ENCODE results near the gene SLC25A43.
"Not testable (repeated sequence)": the region's sequence is repeated elsewhere in the genome, so short reads cannot be mapped to it uniquely, and the experiment has no call there.

SLC25A43 gene

DNA sequence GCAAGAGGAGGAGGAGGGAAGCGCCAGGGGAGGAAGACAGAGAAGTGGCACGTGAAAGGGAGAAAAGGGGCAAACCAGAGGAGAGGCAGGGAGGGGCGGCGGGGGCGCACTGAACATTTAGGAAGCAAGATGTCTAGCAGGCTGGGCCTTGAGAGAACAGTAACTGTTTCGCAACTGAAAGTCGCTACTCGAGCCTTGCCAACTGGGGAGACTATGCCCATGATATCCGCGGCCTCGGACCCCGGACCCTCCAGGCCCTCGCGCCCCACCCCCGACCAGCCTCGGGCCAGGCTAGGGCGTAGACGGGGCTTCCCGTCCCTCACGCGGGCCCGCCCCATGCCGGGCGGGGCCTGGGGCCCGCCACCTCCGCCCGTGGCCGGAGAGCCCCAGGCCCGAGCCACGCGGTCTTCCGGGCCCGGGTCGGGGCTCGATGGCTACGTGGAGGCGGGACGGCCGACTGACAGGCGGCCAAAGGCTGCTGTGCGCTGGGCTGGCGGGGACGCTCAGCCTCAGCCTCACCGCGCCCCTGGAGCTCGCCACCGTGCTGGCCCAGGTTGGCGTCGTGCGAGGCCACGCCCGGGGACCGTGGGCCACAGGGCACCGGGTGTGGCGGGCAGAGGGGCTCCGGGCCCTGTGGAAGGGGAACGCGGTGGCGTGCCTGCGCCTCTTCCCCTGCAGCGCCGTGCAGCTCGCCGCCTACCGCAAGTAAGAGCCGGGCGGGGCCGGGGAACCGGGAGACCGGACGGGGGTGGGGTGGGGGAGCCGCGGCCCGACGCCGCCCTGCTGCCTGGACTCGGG is at the start of gene SLC25A43:
TSS of gene SLC25A43 (plus strand) at position 363 of the 798 bp plus-strand sequence. CDS start at position 431, 68 bp downstream.
- no peak for DNase-seq (ENCODE audit: low spot score)

DNA sequence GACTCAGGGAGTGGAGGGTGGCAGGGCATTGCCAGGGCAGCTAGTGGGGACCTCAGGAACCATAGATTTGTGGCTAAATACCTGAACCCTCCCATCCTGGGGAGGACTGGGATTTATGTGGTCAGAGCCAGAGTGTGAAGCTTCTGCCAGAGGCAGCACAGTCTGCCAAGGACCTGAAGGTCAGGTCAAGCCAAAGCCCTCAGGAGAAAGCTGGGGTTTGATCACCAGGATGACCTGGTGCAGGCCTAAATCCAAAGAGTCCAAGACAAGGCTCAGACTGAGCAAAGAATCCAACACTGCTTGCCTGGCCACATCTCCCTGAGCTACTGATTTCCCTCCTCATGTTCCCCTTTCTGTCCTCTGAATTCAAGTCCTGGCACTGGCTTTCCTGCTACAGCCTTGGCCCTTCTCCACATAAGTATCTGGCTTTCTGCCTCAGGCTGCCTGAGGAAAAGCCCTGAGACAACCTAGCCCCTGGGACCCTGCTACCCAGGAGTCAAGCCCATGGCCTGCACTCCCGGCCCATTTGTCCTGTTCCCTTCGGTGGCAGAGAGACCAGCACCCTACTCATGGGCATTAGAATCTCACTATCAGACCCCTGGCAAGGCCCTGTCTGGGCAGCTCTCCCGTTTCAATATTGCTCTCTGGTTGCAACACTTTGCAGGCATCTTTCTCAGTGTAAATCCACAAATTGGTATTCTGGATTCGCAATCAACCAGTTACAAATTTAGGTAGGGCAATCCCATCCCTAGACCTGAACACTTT is 39.3 kb upstream of the SLC25A43 start:
- no peak for DNase-seq (ENCODE audit: low spot score)

DNA sequence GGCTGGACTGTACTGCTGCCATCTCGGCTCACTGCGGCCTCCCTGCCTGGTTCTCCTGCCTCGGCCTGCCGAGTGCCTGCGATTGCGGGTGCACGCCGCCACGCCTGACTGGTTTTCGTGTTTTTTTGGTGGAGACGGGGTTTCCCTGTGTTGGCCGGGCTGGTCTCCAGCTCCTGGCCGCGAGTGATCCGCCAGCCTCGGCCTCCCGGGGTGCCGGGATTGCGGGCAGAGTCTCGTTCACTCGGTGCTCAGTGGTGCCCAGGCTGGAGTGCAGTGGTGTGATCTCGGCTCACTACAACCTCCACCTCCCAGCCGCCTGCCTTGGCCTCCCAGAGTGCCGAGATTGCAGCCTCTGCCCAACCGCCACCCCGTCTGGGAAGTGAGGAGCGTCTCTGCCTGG is 37.7 kb upstream of the SLC25A43 start:
- DNase-seq (ENCODE audit: low spot score) = not testable (repeated sequence)

DNA sequence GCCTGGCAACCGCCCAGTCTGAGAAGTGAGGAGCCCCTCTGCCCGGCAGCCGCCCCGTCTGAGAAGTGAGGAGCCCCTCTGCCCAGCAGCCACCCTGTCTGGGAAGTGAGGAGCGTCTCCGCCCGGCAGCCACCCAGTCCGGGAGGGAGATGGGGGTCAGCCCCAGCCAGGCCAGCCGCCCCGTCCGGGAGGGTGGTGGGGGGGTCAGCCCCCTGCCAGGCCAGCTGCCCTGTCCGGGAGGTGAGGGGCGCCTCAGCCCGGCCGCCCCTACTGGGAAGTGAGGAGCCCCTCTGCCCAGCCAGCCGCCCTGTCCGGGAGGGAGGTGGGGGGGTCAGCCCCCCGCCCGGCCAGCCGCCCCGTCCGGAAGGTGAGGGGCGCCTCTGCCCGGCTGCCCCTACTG is 37.1 kb upstream of the SLC25A43 start:
- DNase-seq (ENCODE audit: low spot score) = not testable (repeated sequence)

DNA sequence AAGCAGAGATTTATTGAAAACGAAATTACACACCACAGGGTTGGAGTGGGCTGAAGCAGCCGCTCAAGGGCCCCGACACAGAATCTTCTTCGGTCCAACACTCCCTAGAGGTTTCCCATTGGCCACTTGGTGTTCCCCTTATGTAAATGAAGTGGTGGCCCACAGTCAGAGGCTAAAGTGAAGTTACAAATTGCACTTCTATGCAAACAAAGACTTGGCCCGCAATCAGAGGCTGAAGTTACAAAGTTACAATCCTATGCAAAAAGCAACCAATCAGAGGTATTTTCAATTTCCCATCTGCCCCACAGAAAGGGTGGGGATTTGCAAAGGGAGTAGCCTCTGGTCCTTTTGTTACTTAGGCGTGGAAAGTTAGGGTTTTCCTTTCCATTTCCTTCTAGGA is 35.7 kb upstream of the SLC25A43 start:
- DNase-seq (ENCODE audit: low spot score) = no peak

DNA sequence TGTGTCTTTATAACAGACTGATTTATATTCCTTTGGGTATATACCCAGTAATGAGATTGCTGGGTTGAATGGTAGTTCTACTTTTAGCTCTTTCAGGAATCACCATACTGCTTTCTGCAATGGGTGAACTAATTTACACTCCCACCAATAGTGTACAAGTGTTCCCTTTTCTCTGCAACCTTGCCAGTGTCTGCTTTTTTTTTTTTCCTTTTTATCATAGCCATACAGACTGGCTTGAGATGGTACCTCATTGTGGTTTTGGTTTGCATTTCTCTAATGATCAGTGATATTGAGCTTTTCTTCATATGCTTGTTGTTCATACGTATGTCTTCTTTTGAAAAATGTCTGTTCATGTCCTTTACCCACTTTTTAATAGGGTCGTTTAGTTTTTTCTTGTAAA is 27.3 kb upstream of the SLC25A43 start:
- not testable (repeated sequence) for DNase-seq (ENCODE audit: low spot score)

DNA sequence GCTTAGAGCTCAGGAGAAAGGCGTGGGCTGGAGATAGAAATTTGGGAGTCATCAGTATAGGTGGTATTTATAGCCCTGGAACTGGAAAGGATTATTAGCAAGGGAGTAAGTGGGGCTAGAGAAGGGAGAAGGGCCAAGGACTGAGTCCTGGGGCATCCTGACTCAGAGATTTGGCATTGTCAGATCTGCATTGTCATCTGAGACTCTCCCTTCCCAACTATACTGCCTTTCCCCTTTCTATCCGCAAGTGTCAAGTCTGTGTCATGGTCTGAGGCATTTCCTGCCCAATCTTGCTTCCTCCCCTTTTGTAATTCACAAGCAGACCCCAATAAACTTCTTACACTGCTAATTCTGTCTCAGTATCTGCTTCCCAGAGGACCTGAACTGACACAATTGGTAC is 24.4 kb upstream of the SLC25A43 start:
- DNase-seq (ENCODE audit: low spot score) = no peak

DNA sequence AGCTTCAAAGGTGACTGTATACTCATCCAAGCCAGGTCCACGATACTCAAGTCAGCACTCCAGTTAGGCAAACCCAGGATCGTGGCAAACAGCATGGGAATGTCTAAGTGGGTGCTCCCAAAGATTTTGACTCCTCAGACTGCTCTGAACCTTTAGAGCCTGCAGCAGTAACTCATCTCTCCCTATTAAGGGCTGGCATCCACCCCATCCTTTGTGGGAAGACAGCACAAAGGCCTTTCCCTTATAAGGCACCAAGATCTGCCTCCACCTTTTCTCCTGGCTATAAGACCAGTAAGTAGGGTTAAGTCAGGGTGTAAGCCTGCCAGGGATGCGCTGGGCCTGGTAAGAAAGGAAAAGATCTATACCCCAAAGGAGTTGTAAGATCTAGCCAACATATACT is 23.6 kb upstream of the SLC25A43 start:
- no peak for DNase-seq (ENCODE audit: low spot score)

DNA sequence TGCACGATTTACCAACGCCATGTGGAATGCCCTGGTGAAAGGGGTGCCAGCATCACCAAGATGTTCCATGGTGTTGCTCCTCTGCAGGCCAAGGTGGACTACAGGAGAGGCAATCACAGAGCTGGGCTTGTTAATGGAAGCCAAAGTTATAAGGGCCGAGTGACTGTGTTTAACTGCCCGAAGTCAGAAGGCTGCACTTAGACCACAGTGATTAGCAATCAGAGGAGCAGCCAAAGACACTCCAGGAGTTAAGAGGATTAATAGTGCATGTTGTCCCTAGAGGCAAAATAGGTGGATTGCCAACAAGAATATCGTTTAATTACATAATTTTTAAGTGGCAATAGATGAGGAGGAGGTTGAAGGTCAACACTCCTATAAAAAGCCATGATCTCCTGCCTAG is 22.8 kb upstream of the SLC25A43 start:
- DNase-seq (ENCODE audit: low spot score) = no peak

DNA sequence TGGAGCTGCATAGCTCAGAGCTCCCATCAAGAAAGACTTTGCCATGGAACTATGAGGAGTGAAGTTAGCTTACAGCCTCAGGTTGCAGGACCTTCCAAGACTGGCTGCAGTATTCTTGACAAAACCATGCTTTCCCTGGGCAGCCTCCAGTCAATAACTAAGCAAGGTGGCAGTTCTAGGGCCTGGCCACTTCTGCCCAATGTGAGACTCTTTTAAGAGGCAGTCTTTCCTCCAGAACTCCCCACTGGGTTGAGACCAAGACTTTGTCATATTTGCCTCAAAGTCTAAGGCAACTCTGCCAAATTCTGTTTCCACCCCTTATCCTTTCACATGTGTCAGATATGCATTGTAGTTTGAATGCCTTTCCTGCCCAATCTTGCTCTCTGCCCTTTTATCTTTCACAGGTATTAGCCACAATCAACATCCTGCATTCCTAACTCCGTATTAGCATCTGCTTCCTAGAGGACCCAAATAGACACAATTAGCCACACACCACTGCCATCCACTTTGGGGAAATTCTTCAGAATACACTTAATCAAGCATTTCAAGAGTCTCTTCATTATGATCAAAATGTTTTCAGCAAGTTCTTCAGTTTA is 17.7 kb upstream of the SLC25A43 start:
- no peak for DNase-seq (ENCODE audit: low spot score)

DNA sequence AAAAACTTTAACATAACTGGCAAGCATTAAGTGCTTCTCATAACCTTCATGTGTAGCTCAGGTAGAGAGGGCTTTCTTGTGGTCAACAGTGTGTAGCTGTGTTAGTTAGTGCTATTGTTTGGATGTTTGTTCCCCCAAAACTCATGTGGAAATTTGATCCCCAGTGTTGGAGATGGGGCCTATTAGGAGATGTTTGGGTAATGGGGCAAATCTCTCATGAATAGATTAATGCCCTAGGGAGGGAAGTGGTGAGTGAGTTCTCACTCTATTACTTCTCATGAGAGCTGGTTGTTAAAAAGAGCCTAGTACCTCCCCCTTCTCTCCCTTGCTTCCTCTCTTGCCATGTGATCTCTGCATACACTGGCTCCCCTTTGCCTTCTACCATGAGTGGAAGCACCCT is 16.5 kb upstream of the SLC25A43 start:
- DNase-seq (ENCODE audit: low spot score) = no peak

DNA sequence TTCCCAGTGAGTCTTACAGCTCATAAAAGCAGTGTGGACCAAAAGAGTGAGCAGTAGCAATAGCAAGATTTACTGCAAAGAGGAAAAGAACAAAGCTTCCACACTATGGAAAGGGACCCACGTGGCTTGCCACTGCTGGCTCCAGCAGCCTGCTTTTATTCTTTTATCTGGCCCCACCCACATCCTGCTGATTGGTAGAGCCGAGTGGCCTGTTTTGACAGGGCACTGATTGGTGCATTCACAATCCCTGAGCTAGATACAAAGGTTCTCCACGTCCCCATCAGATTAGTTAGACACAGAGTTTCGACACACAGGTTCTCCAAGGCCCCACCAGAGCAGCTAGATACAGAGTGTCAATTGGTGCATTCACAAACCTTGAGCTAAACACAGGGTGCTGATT is 12.5 kb upstream of the SLC25A43 start:
- not testable (repeated sequence) for DNase-seq (ENCODE audit: low spot score)

DNA sequence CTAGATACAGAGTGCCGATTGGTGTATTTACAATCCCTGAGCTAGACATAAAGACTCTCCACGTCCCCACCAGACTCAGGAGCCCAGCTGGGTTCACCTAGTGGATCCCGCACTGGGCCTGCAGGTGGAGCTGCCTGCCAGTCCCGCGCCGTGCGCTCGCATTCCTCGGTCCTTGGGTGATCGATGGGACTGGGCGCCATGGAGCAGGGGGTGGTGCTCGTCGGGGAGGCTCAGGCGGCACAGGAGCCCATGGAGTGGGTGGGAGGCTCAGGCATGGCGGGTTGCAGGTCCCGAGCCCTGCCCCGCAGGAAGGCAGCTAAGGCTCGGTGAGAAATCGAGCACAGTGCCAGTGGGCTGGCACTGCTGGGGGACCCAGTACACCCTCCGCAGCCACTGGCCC is 11.7 kb upstream of the SLC25A43 start:
- not testable (repeated sequence) for DNase-seq (ENCODE audit: low spot score)

DNA sequence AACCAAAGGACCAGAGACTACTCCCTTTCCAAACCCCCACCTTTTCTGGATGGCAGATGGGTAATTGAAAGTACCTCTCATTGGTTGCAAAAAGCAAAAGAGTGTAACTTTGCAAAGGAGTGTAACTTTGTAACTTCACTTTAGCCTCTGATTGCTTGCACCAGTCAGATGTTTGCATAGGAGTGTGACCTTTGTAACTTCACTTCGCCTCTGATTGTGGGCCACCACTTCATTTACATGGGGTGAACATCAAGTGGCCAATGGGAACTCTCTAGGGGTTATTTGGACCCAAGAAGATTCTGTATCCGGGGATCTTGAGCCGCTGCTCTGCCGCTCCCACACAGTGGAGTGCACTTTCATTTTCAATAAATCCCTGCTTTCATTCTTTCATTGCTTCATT is 9.9 kb upstream of the SLC25A43 start:
- DNase-seq (ENCODE audit: low spot score) = no peak

DNA sequence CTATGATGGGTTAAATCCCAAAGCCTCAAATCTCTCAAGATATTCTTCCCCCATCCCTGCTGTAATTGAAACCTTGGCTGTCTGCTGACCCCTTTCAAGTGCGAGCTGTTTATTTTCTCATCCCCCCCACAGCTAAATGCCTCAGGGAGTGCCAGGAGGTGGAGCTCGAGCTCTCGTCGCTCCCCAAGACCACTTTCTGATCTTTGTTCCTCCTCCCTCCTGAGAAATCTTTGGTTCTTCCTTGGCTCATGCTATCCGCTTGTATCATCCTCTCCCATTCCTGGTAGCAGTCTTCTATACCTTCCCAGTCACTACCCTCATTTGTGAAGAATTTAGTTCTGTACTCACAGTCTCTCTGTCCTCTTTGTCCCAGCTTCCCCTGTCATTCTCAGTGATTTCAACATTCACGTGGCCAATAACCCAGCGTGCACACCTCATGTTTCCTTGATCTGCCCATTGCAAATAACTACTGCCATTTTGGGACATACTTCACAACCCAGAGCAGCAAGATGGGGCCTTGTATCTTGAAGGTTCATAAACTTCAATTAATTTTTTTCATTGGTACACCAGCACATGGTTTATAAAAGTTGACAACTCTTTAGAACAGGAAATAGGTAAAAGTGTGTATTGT is 9.2 kb upstream of the SLC25A43 start:
- DNase-seq (ENCODE audit: low spot score) = no peak

DNA sequence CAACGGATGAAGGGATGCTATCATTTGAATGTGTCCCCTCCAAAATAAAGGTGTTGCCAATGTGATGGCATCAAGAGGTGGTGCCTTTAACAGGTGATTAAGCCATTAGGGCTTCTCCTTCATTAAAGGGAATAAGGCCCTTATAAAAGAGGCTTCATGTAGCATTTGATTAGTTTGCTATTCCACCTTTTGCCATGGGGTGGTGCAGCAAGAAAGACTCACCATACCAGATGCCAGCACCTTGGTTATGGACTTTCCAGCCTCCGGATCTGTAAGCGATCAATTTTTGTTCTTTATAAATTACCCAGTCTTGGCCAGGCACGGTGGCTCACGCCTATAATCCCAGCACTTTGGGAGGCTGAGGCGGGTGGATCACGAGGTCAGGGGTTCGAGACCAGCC is 7.9 kb upstream of the SLC25A43 start:
- no peak for DNase-seq (ENCODE audit: low spot score)

DNA sequence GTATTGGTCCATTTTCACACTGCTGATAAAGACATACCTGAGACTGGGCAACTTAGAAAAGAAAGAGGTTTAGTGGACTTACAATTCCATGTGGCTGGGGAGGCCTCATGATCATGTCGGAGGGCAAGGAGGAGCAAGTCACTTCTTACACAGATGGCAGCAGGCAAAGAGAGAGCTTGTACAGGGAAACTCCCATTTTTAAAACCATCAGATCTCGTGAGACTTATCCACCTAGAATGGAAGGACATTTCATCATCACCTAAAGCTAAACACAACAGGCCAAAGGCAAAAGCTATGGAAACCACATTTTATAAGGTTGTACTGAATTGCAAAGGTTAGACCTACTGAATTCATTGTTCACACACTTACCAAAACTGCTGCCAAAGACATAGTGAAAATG is 6.0 kb upstream of the SLC25A43 start:
- no peak for DNase-seq (ENCODE audit: low spot score)

DNA sequence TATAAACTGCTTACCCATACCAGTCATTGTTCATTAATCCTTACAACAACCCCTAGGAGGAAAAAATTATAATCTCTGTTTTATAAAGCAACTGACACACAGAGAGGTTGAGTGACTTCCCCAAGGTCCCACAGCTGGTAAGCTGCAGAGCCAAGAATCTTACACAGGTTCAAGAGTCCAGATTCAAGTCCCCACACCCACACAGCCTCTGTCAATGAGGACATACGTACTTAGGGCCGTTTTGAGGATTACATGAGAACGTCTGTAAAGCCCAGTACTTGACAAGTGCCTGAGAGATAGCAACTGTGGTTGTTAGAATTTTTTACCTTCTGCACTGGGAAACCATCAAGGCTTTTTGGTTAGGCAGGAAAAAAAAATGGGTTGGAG is 556 bp upstream of the SLC25A43 start:
- DNase-seq (ENCODE audit: low spot score) = no peak

DNA sequence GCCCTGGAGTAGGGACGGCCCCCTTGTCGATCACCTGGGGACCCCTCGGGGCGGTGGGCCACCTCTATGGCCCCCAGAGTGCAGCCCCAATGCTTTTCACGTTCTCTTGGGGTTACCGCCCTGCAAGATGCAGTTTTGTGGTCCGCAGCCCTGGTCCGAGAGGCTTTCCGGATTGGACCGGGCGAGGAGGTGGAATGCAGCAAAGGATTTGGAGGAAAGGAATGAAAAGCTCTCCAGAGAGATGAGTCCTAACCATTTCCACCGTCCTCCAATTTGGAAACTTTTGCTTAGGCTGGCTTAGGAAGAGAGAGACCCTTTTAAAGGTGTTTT is 601 bp downstream of the SLC25A43 start:
- DNase-seq (ENCODE audit: low spot score) = no peak

DNA sequence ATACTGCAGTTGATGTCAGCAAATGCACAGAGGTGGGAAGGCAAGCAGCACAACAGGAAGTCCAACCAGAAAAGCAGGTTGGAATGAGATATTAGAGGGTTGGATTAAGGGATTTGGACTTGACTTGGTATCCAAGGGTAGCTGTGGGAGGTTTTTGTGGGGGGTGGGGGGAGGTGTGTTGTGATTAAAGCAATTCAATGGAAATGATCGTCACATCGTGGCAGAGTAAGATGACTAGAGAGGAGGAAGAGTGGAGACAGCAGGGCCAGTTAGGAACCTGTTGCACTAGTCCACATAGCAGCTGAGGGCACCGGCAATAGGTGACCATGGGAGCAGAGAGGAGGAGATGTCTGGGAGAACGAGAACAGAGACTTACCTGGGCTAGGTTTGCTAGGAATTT is 2.4 kb downstream of the SLC25A43 start:
- DNase-seq (ENCODE audit: low spot score) = no peak

DNA sequence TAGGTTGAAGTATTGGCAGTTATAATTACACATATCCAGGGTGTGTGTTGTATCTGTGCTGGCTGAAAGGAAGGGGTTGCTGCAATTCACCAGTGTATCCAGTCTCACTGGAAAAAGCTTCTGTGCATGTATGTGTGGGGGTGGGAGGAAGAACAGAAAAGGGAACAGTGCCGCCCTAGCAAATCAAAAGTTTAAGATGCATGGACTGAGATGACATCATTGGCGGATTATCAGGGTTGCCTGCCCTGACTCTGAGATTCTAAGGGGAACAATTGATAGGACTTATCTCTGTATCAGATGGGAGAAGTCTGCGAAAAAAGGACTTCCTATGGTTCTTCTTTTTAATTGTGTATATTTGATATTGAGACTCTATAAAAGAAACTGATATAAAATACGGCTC is 3.5 kb downstream of the SLC25A43 start:
- DNase-seq (ENCODE audit: low spot score) = no peak

DNA sequence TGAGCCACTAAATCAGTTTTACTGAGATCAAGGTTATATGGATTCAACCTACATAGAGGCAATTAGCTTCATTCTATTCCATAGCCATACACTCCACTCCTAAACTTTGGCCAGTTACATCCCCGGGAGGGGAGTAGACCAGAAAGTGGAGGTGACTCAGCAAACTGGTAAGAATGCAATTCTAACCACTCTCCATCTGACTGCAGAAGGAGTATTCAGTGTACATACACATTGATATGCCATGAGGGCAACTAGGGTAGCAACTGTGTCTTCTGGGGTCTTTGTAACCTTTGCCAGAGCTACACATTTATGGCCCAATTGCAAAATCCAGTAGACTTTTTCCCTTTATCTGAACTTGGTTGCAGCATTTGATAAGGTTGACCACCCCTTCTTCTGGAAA is 7.6 kb downstream of the SLC25A43 start:
- no peak for DNase-seq (ENCODE audit: low spot score)

DNA sequence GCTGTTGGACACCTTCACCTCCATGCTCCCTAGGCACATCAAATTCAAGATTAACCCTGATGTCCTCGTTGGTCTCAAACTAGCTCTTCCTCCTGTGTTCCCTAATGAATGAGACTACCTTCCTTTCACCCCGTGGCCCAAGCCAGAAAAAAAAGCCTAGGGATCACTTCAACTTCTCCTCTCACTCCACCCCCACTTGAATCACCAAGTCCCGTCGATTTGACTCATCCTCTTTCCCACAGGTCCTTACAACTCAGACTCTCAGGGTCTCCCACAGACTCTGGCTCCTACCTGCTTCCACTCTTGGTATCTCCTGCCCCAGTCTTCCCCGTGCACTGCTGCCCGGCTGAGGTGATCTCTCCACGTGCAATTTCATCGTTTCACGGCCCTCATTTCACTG is 8.5 kb downstream of the SLC25A43 start:
- no peak for DNase-seq (ENCODE audit: low spot score)
